ENCODE results near the gene ARID3B.

The ARID3B gene

GRCh38 chr15:74611341-74611740 lies 70.3 kb downstream of the ARID3B start:
- no peaks in the 10 kb centered on the region for H3K36me3 ChIP-seq (ENCODE audit: control insufficient read depth in 2 of 2, insufficient read depth in 2 of 2, low read length in 2 of 2)
- H3K4me1 ChIP-seq (ENCODE audit: control insufficient read depth in 2 of 2, insufficient read depth in 2 of 2, low read length in 2 of 2): peaks cover 0 to under 1% of the 10 kb centered on the region in 2 donors
- peaks cover 0 to 1% of the 10 kb centered on the region in 2 donors for H3K27me3 ChIP-seq (ENCODE audit: control insufficient read depth in 2 of 2, insufficient read depth in 2 of 2, low read length in 2 of 2)
- H3K4me3 ChIP-seq (ENCODE audit: low read length in 2 of 2): no peak overlapping the region
- H3K9me3 ChIP-seq (ENCODE audit: control insufficient read depth in 2 of 2, low read length in 2 of 2): no peaks in the 10 kb centered on the region
- H3K27ac ChIP-seq (ENCODE audit: low read depth in 2 of 2, low read length in 2 of 2): no peak overlapping the region
- no peak overlapping the region for H3K9ac ChIP-seq (ENCODE audit: low read depth in 1 of 2, low read length in 2 of 2)

DNA sequence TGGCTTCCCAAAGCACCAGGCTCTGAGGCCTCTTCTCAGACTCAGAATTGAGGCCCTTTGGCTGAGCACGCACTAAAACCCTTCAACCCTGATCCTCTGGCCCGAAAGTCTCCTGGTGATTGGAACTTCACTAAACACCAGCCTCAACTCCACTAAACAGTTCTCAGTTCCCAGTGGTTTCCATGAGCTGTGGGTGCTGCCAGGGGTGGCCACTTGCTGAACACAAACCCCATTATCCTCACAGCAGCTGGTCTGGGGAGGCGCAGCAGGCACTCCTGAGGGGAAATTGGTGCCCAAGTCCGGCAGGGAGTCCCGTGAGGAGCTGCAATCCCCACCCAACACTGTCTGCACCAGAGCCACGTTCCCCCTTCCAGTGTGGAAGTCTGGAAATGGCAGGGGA lies 70.8 kb downstream of the ARID3B start:
- H3K4me3 ChIP-seq (ENCODE audit: low read length in 2 of 2): no peak overlapping the region
- no peaks in the 10 kb centered on the region for H3K9me3 ChIP-seq (ENCODE audit: control insufficient read depth in 2 of 2, low read length in 2 of 2)
- no peak overlapping the region for H3K9ac ChIP-seq (ENCODE audit: low read depth in 1 of 2, low read length in 2 of 2)
- peaks cover 0 to 1% of the 10 kb centered on the region in 2 donors for H3K27me3 ChIP-seq (ENCODE audit: control insufficient read depth in 2 of 2, insufficient read depth in 2 of 2, low read length in 2 of 2)
- H3K36me3 ChIP-seq (ENCODE audit: control insufficient read depth in 2 of 2, insufficient read depth in 2 of 2, low read length in 2 of 2): no peaks in the 10 kb centered on the region
- H3K27ac ChIP-seq (ENCODE audit: low read depth in 2 of 2, low read length in 2 of 2): no peak overlapping the region
- H3K4me1 ChIP-seq (ENCODE audit: control insufficient read depth in 2 of 2, insufficient read depth in 2 of 2, low read length in 2 of 2): peaks cover 4 to 6% of the 10 kb centered on the region in 2 donors

DNA sequence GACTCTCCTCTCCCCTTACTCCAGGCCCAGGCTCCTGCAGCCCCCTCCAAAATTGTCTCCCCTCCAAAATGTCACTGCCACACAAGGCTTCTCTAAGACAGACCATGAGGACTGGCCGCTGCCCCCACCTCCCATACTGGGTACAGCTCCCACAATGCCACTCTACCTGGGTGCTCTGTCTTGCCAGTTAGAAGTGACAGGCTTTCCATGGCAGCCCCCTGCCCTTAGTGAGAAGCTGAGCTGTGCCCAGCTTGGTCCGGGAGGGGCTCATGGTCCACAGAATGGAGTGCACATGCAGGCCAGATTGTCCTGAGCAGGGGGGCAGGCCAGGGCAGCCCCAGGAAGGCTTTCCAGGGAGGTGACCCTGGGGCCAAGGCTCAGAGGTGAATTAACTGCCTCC lies 71.7 kb downstream of the ARID3B start:
- Histone ChIP-seq H3K9ac (ENCODE audit: low read depth in 1 of 2, low read length in 2 of 2) (no peak overlapping the region), H3K36me3 (ENCODE audit: control insufficient read depth in 2 of 2, insufficient read depth in 2 of 2, low read length in 2 of 2) (no peaks in the 10 kb centered on the region), H3K27ac (ENCODE audit: low read depth in 2 of 2, low read length in 2 of 2) (no peak overlapping the region), H3K4me1 (ENCODE audit: control insufficient read depth in 2 of 2, insufficient read depth in 2 of 2, low read length in 2 of 2) (peaks cover 13 to 14% of the 10 kb centered on the region in 2 donors), H3K4me3 (ENCODE audit: low read length in 2 of 2) (no peak overlapping the region), H3K27me3 (ENCODE audit: control insufficient read depth in 2 of 2, insufficient read depth in 2 of 2, low read length in 2 of 2) (peaks cover 0 to 1% of the 10 kb centered on the region in 2 donors), H3K9me3 (ENCODE audit: control insufficient read depth in 2 of 2, low read length in 2 of 2) (no peaks in the 10 kb centered on the region)

- H3K4me1 ChIP-seq (ENCODE audit: control insufficient read depth in 2 of 2, insufficient read depth in 2 of 2, low read length in 2 of 2): peaks cover 19 to 20% of the 10 kb centered on the region in 2 donors
- no peaks in the 10 kb centered on the region for H3K9me3 ChIP-seq (ENCODE audit: control insufficient read depth in 2 of 2, low read length in 2 of 2)
- H3K27me3 ChIP-seq (ENCODE audit: control insufficient read depth in 2 of 2, insufficient read depth in 2 of 2, low read length in 2 of 2): peaks cover 0 to 1% of the 10 kb centered on the region in 2 donors
- H3K27ac ChIP-seq (ENCODE audit: low read depth in 2 of 2, low read length in 2 of 2): no peak overlapping the region
- H3K9ac ChIP-seq (ENCODE audit: low read depth in 1 of 2, low read length in 2 of 2): no peak overlapping the region
- H3K4me3 ChIP-seq (ENCODE audit: low read length in 2 of 2): no peak overlapping the region
- peaks cover 0 to 2% of the 10 kb centered on the region in 2 donors for H3K36me3 ChIP-seq (ENCODE audit: control insufficient read depth in 2 of 2, insufficient read depth in 2 of 2, low read length in 2 of 2)
Measured at GRCh38 chr15:74613089-74613952, 72.3 kb downstream of the ARID3B start.

DNA sequence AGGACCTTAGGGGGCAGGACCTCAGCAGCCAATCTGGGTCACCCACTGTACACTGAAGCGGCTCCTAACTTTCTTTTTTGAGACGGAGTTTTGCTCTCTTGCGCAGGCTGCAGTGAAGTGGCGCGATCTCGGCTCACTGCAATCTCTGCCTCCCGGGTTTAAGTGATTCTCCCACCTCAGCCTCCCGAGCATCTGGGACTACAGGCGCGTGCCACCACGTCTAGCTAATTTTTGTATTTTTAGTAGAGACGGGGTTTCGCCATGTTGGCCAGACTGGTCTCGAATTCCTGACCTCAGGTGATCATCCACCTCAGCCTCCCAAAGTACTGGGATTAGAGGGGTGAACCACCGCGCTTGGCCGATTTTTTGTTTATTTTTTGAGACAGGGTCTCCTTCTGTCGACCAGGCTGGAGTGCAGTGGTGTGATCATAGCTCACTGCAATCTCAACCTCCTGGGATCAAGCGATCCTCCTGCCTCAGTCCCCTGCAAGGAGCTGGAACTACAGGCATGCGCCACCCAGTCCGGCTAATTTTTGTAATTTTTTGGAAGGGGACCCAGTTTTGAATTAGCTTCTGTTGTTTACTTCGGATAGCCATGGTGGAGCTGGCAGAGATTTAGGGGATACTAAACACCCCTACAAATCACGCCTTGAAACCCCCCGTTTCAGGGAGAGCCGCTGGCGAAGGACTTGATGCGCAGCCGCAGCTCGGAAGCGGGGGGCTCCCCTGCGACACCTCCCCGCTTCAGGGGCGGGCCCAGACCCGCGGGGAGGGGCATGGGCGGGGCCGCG lies 73.1 kb downstream of the ARID3B start:
- Histone ChIP-seq H3K36me3 (ENCODE audit: control insufficient read depth in 2 of 2, insufficient read depth in 2 of 2, low read length in 2 of 2) (peaks cover 1 to 3% of the 10 kb centered on the region in 2 donors), H3K27me3 (ENCODE audit: control insufficient read depth in 2 of 2, insufficient read depth in 2 of 2, low read length in 2 of 2) (no peaks in the 10 kb centered on the region), H3K9ac (ENCODE audit: low read depth in 1 of 2, low read length in 2 of 2) (peak overlapping the region in 1 of 2 donors; percentile 100), H3K9me3 (ENCODE audit: control insufficient read depth in 2 of 2, low read length in 2 of 2) (no peaks in the 10 kb centered on the region), H3K27ac (ENCODE audit: low read depth in 2 of 2, low read length in 2 of 2) (peak overlapping the region; percentile 98), H3K4me3 (ENCODE audit: low read length in 2 of 2) (peak overlapping the region; percentile 95 to 97), H3K4me1 (ENCODE audit: control insufficient read depth in 2 of 2, insufficient read depth in 2 of 2, low read length in 2 of 2) (peaks cover 22 to 24% of the 10 kb centered on the region in 2 donors)

GRCh38 chr15:74614744-74615507 lies 73.9 kb downstream of the ARID3B start:
- H3K9ac ChIP-seq (ENCODE audit: low read depth in 1 of 2, low read length in 2 of 2): peak overlapping the region; percentile 99 to 100
- peak overlapping the region; percentile 98 for H3K27ac ChIP-seq (ENCODE audit: low read depth in 2 of 2, low read length in 2 of 2)
- no peaks in the 10 kb centered on the region for H3K27me3 ChIP-seq (ENCODE audit: control insufficient read depth in 2 of 2, insufficient read depth in 2 of 2, low read length in 2 of 2)
- peaks cover 9 to 11% of the 10 kb centered on the region in 2 donors for H3K36me3 ChIP-seq (ENCODE audit: control insufficient read depth in 2 of 2, insufficient read depth in 2 of 2, low read length in 2 of 2)
- H3K4me1 ChIP-seq (ENCODE audit: control insufficient read depth in 2 of 2, insufficient read depth in 2 of 2, low read length in 2 of 2): peaks cover 22 to 24% of the 10 kb centered on the region in 2 donors
- H3K4me3 ChIP-seq (ENCODE audit: low read length in 2 of 2): peak overlapping the region; percentile 95 to 97
- no peaks in the 10 kb centered on the region for H3K9me3 ChIP-seq (ENCODE audit: control insufficient read depth in 2 of 2, low read length in 2 of 2)

DNA sequence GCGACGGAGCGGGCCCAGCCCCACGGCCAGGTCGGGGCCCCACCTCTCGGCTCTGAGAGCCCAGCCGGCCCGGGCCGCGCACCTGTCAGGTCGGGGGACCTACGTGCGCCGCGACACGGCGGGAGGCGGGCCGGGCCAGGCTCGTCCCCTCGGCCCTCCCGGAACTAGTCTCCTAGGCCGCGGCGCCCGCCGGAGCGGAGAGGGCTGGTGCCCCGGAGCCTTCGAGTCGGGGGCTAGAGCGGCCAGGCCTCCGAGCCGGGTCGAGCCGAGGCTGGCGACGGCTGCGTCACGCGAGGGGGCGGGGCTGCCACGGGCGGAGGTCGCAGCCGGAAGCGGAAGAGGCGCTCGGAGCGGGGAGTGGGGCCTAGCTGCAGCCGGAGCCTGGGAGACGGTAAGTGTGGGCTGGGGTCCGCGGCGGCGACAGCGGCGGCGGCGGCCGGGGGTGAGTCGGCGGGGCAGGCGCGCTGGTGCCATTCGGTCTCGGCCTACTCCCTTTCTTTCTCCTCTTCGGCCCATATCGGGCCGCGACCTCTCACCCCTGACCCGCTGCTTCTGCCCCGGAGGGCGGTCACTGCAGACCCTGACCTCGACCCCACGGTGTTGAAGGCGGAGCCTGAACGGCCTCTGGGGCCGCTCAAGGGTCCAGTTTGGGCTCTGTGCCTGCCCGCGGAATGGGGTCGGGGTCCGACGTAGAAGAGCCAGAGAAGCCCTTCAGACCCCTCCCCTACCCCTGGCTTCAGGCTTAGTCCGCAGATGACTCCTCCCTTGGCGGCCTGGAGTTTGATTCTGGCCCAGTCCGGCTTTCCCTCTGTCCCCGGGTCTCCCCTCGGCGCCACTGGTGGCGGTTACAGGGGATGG lies 74.7 kb downstream of the ARID3B start, which contains the start of gene CLK3:
Gene CLK3, plus strand, starts transcription at position 329 of the 858 bp plus-strand sequence. CDS start 3,361 bp downstream, outside the sequence.
- H3K27ac ChIP-seq (ENCODE audit: low read depth in 2 of 2, low read length in 2 of 2): peak within 1 kb of the TSS; percentile 98
- peaks cover 17 to 19% of the 10 kb centered on the region in 2 donors for H3K36me3 ChIP-seq (ENCODE audit: control insufficient read depth in 2 of 2, insufficient read depth in 2 of 2, low read length in 2 of 2)
- H3K27me3 ChIP-seq (ENCODE audit: control insufficient read depth in 2 of 2, insufficient read depth in 2 of 2, low read length in 2 of 2): no peaks in the 10 kb centered on the region
- no peaks in the 10 kb centered on the region for H3K9me3 ChIP-seq (ENCODE audit: control insufficient read depth in 2 of 2, low read length in 2 of 2)
- H3K4me3 ChIP-seq (ENCODE audit: low read length in 2 of 2): peak within 1 kb of the TSS; percentile 95 to 97
- peak within 1 kb of the TSS; percentile 100 for H3K9ac ChIP-seq (ENCODE audit: low read depth in 1 of 2, low read length in 2 of 2)
- peaks cover 22 to 25% of the 10 kb centered on the region in 2 donors for H3K4me1 ChIP-seq (ENCODE audit: control insufficient read depth in 2 of 2, insufficient read depth in 2 of 2, low read length in 2 of 2)

DNA sequence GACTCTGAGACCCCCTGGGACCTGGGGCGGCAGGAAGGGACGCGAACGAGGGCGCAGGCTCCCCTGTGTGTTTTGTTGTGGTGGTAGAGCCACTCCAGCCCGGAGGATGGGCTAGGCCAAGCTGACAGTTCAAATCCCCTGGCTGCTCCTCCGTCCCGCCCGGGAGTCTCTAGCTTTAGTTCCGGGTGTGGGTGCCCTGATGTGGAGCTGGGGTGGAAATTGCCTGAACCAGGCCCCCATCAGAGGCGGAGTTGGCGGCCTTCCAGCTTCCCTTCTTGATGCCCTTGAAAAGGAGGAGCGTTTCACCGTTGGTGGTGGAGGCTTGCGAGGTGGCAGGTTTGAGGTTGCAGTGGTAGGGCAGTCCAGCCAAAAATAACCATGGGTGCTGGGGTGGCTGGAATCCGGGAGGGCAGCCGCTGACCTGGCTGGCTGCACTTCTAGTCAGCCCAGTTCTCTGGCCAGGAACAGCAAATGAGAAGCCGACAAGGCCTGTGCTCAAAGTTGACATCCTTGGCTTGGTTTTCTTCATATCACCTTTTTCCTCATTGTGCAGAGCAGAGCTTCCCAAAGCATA lies 75.4 kb downstream of the ARID3B start:
- Histone ChIP-seq H3K9ac (ENCODE audit: low read depth in 1 of 2, low read length in 2 of 2) (peak overlapping the region; percentile 100), H3K4me3 (ENCODE audit: low read length in 2 of 2) (peak overlapping the region; percentile 95 to 97), H3K27me3 (ENCODE audit: control insufficient read depth in 2 of 2, insufficient read depth in 2 of 2, low read length in 2 of 2) (no peaks in the 10 kb centered on the region), H3K27ac (ENCODE audit: low read depth in 2 of 2, low read length in 2 of 2) (peak overlapping the region; percentile 98), H3K36me3 (ENCODE audit: control insufficient read depth in 2 of 2, insufficient read depth in 2 of 2, low read length in 2 of 2) (peaks cover 24 to 26% of the 10 kb centered on the region in 2 donors), H3K9me3 (ENCODE audit: control insufficient read depth in 2 of 2, low read length in 2 of 2) (no peaks in the 10 kb centered on the region), H3K4me1 (ENCODE audit: control insufficient read depth in 2 of 2, insufficient read depth in 2 of 2, low read length in 2 of 2) (peaks cover 27% of the 10 kb centered on the region in 2 donors)

GRCh38 chr15:74616996-74617395 lies 76.0 kb downstream of the ARID3B start:
- H3K27me3 ChIP-seq (ENCODE audit: control insufficient read depth in 2 of 2, insufficient read depth in 2 of 2, low read length in 2 of 2): no peaks in the 10 kb centered on the region
- peak overlapping the region; percentile 100 for H3K9ac ChIP-seq (ENCODE audit: low read depth in 1 of 2, low read length in 2 of 2)
- H3K9me3 ChIP-seq (ENCODE audit: control insufficient read depth in 2 of 2, low read length in 2 of 2): no peaks in the 10 kb centered on the region
- H3K4me1 ChIP-seq (ENCODE audit: control insufficient read depth in 2 of 2, insufficient read depth in 2 of 2, low read length in 2 of 2): peaks cover 27% of the 10 kb centered on the region in 2 donors
- H3K36me3 ChIP-seq (ENCODE audit: control insufficient read depth in 2 of 2, insufficient read depth in 2 of 2, low read length in 2 of 2): peaks cover 29 to 31% of the 10 kb centered on the region in 2 donors
- peak overlapping the region; percentile 95 to 97 for H3K4me3 ChIP-seq (ENCODE audit: low read length in 2 of 2)
- H3K27ac ChIP-seq (ENCODE audit: low read depth in 2 of 2, low read length in 2 of 2): peak overlapping the region in 1 of 2 donors; percentile 98
